LNCaP clone FGC (cell line): ENCODE data around the gene VPS25.
A peak's percentile ranks its signal among the peaks of the same experiment; 100 is the strongest.

Experiments used
- DNase-seq: peaks from one replicate; pipeline ENCODE4 v3.0.0-alpha.2; 2011; ENCODE audit warnings: low read depth
- H3K4me3 ChIP-seq: 2 replicates; pipeline ENCODE4 v1.5.1; 2011; ENCODE audit warnings: mild to moderate bottlenecking, low read depth, low read length, control low read depth
- CTCF ChIP-seq: IDR thresholded peaks from 2 replicates; pipeline ENCODE4 v1.5.1; 2012; ENCODE audit warnings: mild to moderate bottlenecking; ENCODE audit not compliant: control insufficient read depth, insufficient read depth; ENCODE audit errors: extremely low read depth

The VPS25 gene

GRCh38 chr17:42796066-42796758 lies 23.0 kb downstream of the VPS25 start:
- H3K4me3 ChIP-seq: no peak overlapping the region
- no peak for TF ChIP-seq CTCF
- no peak for DNase-seq

GRCh38 chr17:42797067-42798007 lies 24.1 kb downstream of the VPS25 start:
- no peak for DNase-seq
- TF ChIP-seq CTCF: no peak
- peak overlapping the region; percentile 99 for H3K4me3 ChIP-seq

- no peak for DNase-seq
- no peak for TF ChIP-seq CTCF
- peak overlapping the region; percentile 99 for H3K4me3 ChIP-seq
Observed at GRCh38 chr17:42798011-42798382, 24.7 kb downstream of the VPS25 start.

- TF ChIP-seq CTCF: no peak
- DNase-seq: peak; percentile 56
- peak within 1 kb of the TSS; percentile 99 for H3K4me3 ChIP-seq
Observed at GRCh38 chr17:42798383-42799380, 25.4 kb downstream of the VPS25 start, which contains the start of the genes CNTD1 and COA3. Gene CNTD1, plus strand, starts transcription at chr17:42798861. Its CDS starts 207 bp downstream, at chr17:42799068. Gene COA3, minus strand, starts transcription at chr17:42798704. Its CDS starts 23 bp downstream, at chr17:42798681.

- H3K4me3 ChIP-seq: no peak overlapping the region
- TF ChIP-seq CTCF: no peak
- peak; percentile 38 for DNase-seq
Observed at GRCh38 chr17:42803074-42803883, 30.0 kb downstream of the VPS25 start.
